GM04503 (cell line): Measurements from ENCODE around the gene CNOT11.
"Not testable (repeated sequence)": the region's sequence is repeated elsewhere in the genome, so short reads cannot be mapped to it uniquely, and the experiment has no call there.

ENCODE experiments used
- DNase-seq: peaks from one replicate; pipeline ENCODE4 v3.0.0-alpha.2; 2012; ENCODE audit warnings: low read depth

CNOT11 gene

GRCh38 chr2:101245468-101245867 is 7.2 kb upstream of the CNOT11 start:
- not testable (repeated sequence) for DNase-seq

GRCh38 chr2:101248756-101249155 is 3.9 kb upstream of the CNOT11 start:
- DNase-seq = not testable (repeated sequence)

- DNase-seq = no peak
Measured at GRCh38 chr2:101249826-101250225, 2.9 kb upstream of the CNOT11 start.

- not testable (repeated sequence) for DNase-seq
Measured at GRCh38 chr2:101251246-101251781, 1.4 kb upstream of the CNOT11 start.

- DNase-seq = no peak
Measured at GRCh38 chr2:101251844-101252407, 760 bp upstream of the CNOT11 start.

- no peak for DNase-seq
Measured at GRCh38 chr2:101253013-101253702, 472 bp downstream of the CNOT11 start.

GRCh38 chr2:101253703-101254450 is 1.2 kb downstream of the CNOT11 start:
- DNase-seq = no peak

- DNase-seq = no peak
Measured at GRCh38 chr2:101255501-101255900, 2.8 kb downstream of the CNOT11 start.

GRCh38 chr2:101256316-101256715 is 3.6 kb downstream of the CNOT11 start:
- no peak for DNase-seq

GRCh38 chr2:101258804-101259203 is 6.1 kb downstream of the CNOT11 start:
- DNase-seq = no peak

GRCh38 chr2:101262142-101262541 is 9.5 kb downstream of the CNOT11 start:
- no peak for DNase-seq

- no peak for DNase-seq
Measured at GRCh38 chr2:101263377-101263800, 10.7 kb downstream of the CNOT11 start.

GRCh38 chr2:101264360-101264939 is 11.8 kb downstream of the CNOT11 start:
- DNase-seq = no peak

- no peak for DNase-seq
Measured at GRCh38 chr2:101265893-101266499, 13.3 kb downstream of the CNOT11 start.

- no peak for DNase-seq
Measured at GRCh38 chr2:101267671-101268656, 15.3 kb downstream of the CNOT11 start.

- DNase-seq = no peak
Measured at GRCh38 chr2:101270700-101271259, 18.1 kb downstream of the CNOT11 start.

GRCh38 chr2:101272045-101272784 is 19.5 kb downstream of the CNOT11 start:
- DNase-seq = no peak

GRCh38 chr2:101273056-101273455 is 20.4 kb downstream of the CNOT11 start:
- no peak for DNase-seq

- DNase-seq = no peak
Measured at GRCh38 chr2:101274142-101274541, 21.5 kb downstream of the CNOT11 start.

- no peak for DNase-seq
Measured at GRCh38 chr2:101277111-101277510, 24.4 kb downstream of the CNOT11 start.
